GM19025 (cell line): ENCODE measurements around the gene CAPN5.
"Not testable (repeated sequence)": the region's sequence is repeated elsewhere in the genome, so short reads cannot be mapped to it uniquely, and the experiment has no call there.

Experiments
- ATAC-seq: cut with Tn5 transposase; IDR thresholded peaks from one replicate; pipeline ENCODE4 v1.9.1; 2021; ENCODE audit warnings: mild to moderate bottlenecking, low read depth, moderate library complexity; ENCODE audit not compliant: unreplicated experiment

The CAPN5 gene

DNA sequence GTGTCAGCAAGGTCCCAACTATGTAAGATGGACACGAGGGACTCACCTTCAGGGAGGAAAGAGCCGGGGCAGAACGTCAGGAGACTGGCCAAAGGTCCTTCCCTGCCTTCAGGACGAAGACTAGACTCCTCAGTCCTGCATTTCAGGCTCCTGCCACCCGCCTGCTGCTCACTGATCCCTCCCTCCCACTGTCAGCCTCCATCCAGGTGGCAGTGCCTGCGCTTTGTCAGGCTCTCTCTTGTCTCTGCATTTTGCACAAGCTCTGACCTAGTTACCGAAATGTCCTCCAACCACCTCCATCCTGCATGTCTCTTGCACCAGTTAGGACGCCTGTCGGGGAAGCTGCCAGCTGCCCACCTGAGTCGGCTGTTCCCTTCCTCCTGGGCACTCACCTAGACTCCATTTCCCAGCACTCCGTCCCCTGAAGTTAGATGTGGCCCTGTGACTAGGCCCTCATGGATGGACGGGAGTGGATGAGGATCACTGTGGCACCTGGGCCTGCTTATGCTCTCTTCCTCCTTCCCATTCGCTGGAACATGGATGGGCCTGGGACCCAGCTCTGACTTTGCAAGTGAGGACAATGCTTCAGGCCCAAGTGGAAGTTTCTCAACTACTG, 24.6 kb upstream of the CAPN5 start:
- ATAC-seq: no peak

DNA sequence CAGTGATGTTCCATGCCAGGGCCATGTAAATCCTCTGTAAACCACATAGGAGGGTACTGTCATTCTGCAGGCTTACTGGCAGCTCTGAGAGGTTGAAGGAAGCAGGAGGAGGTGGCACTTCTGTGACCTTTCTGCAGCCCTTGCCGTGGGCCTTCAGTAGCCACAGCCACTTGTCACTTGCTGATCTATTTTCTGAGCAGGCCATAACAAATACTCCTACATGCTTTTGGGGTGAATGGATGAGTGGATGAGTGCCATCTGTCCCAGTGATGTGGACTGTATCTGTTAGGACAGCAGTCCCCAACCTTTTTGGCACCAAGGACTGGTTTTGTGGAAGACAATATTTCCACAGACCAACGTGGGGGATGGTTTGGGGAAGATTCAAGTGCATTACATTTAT, 22.4 kb upstream of the CAPN5 start:
- no peak for ATAC-seq

DNA sequence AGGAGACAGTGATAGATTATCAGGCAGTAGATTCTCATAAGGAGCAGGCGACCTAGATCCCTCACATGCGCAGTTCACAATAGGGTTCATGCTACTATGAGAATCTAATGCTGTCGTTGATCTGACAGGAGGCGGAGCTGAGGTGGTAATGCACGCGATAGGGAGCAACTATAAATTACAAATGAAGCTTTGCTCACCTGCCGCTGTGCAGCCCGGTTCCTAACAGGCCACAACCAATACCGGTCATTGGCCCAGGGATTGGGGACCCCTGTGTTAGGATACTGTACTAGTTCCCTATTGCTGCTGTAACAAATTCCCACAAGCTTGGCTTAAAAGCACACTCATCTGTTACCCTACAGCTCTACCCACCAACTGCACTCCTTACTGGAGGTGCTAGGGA, 21.9 kb upstream of the CAPN5 start:
- ATAC-seq: no peak

DNA sequence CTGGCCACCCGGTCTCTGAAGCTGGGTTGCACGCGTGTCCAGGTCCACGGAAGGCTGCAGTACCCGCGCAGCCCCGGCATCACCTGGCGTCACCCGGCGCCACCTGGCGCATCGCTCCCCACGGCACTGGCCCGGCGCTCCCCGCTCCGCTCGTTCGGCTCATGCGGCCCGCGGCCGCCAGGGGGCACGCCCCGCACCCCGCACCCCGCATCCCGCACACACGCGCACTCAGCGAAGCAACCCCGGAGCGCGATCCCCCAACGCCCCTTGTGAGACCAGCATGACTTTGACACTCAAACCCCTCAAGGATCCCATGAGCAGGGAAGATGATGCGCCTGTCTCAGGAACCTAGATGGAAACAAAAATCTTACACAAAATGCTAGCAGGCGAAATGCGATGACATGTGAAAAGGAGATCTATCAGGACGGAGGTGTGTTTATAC, 20.7 kb upstream of the CAPN5 start:
- peak; percentile 41 for ATAC-seq

DNA sequence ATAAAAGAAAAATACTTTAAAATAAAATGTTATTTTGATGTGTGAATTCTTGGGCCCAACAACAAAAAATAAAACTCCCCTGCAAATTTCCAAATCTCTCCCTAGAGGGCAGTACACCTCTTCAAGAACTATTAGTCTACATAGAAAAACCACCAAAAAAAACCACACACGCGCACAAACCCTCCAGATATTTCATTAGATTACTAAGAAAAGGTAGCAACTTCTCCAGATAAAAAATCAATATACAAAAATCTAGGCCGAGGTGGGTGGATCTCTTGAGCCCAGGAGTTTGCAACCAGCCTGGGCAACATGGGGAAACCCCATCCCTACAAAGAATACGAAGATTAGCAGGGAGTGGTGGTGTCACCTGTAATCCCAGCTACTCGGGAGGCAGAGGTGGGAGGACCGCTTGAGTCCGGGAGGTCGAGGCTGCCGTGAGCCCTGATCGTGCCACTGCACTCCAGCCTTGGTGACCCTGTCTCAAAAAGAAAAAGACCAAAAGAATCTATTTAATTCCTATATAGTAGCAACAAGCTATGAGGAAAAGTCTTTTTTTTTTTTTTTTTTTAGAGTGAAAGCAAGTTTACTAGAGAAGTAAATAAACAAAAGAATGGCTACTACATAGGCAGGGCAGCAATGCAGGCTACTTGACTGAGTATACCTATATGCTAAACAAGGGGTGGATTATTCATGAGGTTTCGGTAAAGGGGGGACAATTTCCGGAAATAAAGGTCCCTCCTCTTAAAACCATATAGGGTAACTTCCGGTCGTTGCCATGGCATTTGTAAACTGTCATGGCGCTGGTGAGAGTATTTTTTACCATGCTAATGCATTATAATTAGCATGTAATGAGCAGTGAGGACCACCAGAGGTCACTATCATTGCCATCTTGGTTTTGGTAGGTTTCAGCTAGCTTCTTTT, 19.5 kb upstream of the CAPN5 start:
- ATAC-seq: peak; percentile 71

DNA sequence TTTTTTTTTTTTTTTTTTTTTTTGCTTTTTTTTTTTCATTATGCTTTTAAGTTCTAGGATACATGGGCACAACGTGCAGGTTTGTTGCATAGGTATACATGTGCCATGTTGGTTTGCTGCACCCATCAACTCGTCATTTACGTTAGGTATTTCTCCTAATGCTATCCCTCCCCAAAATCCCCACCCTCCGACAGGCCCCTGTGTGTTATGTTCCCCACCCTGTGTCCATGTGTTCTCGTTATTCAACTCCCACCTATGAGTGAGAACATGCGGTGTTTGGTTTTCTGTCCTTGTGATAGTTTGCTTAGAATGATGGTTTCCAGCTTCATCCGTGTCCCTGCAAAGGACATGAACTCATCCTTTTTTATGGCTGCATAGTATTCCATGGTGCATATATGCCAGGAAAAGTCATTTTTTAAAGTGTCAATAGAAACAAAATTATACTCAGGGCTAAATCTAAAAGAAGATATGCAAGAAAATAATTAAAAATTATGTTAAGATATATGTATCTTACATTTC, 18.8 kb upstream of the CAPN5 start:
- not testable (repeated sequence) for ATAC-seq

DNA sequence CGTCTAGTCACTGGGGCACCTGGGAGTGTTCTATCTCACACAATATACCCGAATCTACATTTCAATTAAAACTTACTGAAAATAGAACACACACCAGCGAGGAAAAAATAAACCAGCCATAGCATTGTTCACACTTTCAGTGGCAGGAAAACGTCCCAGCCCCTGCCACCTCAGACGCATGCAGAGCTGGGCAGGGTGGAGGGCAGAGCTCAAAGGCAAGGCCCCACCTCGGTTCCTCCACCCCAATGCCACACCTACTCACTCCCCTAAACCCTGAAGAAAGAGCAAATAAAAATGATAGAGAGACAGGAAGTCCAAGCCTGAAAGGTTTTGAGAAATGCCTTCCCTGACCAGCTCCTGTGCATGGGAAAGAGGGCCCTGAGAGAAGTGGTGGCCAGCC, 17.7 kb upstream of the CAPN5 start:
- no peak for ATAC-seq

DNA sequence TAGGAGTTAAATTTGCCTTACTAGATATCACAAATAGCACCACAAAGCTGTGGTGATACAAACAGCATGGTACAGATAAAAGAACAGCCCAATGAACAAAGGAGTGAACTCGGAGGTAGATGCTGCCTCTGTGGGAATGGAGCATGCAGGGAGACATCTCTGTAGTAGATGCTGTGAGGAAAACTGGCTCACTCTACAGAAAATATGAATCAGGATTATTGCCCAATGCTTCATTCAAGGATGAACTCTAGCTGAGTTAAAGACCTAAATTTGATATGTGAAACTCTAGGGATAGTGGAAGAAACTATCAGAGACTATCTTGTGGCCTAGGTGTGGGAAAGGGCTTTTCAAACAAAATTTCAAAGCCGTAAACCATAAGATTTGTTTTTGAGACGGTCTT, 15.3 kb upstream of the CAPN5 start:
- no peak for ATAC-seq

DNA sequence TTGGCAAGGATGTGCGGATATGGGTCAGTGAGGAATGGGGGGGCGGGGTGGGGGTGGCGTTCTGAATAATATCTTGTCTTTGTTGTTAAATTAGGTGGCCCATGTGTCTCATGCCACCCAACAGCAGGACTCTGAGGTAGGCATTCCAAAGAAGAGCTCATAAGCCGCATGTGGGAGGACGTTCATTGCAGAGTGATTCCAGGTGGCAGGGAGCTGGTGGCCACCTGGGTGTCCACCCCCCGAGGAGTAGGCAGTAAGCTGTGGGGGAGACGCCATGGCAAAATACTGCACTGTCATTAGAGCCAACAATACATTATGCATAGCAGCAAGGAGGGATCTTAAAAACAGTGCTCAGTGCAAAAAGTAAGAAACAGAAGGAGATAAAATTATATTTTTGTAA, 14.3 kb upstream of the CAPN5 start:
- no peak for ATAC-seq

DNA sequence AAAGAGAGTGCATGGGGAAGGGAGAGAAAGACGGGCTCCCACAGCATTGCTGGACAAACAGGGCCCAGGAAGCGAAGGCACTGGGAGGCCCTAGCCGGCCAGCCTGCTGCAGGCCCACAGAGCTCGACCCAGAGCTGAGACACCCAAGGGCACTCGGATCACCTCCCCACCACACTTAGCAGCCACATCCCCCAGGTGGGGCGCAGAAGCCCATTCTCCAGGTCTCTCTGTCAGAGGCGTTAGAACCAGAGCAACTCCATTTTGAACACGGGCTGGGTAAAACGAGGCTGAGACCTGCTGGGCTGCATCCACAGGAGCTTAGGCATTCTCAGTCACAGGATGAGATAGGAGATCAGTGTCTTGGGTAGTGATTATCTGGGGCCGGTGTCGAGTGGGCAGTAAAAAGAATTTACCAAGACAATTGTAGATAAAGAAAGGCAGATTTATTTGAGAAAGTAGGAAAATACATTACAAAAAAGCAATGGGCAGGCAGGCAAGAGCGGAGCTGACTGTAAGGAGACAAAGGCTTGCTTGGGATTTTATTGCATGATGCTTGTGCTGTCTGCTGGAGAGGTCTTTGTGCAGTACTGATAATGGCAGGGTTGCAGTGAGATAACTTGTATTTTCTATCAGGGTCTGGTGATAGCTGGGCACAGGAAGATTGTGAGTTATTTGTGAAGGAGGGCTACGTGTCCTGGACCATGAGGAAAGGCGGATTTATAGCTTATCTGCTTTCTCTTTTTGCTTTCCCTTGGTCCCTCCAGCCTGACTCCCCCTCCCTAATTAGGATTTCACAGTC, 13.4 kb upstream of the CAPN5 start:
- ATAC-seq: no peak

DNA sequence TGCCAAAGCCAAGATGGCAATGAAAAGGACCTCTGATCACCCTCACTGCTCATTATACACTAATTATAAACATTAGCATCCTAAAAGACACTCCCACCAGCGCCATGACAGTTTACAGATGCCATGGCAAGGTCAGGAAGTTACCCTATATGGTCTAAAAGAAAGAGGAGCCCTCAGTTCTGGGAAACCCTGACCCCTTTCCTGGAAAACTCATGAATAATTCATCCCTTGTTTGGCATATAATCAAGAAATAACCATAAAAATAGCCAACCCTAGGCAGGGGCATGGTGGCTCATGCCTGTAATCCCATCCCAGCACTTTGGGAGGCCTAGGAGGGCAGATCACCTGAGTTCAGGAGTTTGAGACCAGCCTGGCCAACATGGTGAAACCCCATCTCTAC, 12.7 kb upstream of the CAPN5 start:
- no peak for ATAC-seq

DNA sequence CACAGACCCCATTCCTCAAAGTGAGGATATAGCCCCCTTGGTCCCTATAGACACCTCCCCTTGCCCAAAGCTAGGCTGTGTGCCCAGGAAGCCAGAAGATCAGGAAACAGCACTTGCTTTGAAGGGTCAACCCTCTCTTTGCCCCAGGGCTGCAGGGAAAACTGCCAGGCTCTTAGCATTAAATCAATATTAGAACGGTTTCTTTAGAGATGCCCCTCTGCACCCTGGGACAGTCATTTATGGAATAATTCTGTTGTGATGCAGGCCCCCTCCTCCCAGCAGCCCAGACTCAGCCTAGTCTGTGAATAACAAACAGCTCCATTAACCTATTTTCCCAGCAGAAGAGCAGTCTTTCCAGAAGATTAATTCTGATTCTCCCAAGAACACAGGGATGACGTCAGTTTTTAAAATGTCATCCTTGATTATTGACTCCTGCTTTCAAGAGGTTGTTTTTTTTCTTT, 11.6 kb upstream of the CAPN5 start:
- ATAC-seq: no peak

DNA sequence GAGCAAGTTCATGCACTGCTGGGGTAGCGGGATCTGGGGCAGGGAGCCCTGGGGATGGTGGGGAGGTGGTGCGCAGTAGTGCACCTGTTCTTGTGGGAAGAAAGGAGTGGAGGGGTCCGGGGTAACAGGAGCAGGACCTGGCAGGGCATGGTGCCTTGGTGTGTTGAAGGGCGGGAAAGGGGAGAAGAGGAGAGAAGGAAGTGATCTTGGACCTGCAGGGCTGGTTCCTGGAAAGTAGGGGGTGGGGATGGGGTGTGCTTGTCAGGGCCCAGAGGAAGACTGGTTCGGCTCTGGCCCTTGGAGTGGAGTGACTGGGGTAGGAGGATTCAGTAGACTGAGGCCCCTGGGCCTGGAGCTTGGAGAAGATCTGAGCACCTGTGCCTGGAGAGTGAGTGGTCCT, 10.9 kb upstream of the CAPN5 start:
- no peak for ATAC-seq

DNA sequence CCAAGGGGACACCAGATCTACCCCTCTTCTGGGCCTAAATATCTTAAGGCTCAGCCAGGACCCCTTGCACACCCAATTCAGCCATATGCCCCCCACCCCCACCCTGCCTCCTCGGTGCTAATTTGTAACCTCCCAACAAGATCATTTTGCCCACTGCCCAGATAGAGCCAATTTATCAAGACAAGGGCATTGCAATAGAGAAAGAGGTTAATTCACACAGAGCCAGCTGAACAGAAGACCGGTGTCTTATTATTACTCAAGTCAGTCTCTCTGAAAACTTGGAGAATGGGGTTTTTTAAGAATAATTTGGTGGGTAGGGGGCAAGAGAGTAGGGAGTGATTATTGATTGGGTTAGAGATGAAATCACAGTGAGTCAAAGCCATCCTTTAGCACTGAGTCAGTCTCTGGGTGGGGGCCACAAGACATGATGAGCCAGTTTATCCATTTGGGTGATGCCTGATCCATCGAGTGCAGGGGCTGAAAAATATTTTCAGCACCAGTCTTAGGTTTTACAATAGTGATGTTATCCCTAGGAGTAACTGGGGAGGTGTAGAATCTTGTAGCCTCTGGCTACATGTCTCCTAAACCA, 9.9 kb upstream of the CAPN5 start:
- no peak for ATAC-seq

DNA sequence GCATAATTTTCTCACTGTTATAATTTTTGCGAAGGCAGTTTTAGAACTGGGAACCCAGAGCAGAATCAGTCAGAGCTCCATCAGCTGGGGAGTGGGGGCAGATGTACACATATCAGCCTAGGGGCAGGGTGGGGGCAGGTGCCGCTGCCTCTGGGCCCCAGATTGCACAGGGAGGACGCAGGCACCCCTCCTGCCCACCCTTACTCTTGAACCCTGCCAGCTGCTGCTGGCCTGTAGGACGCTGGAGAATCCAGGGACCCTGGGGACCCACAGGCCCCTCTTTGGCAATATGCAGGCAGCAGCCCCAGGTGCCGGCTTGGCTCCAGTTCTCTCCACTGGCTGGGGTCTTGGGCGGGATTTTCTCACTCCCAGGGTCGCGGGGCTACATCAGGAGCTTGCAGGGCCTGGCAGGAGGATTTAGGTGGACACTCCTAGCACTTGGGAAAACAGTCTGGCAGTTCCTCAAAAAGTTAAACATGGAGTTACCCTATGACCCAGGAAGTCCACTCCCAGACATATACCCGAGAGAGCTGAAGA, 8.8 kb upstream of the CAPN5 start:
- ATAC-seq: no peak

DNA sequence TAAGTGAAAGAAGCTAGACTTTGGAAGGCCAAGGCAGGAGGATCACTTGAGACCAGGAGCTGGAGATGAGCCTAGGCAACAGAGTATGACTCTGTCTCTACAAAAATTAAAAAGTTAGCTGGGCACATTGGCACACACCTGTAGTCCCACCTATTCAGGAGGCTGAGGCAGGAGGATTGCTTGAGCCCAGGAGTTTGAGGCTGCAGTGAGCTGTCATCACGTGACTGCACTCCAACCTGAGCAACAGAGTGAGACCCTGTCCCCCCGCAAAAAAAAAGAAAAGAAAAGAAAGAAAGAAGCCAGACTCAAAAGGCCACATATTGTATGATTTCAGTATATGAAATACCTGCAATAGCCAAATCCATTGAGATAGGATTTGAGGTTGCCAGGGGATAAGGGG, 7.9 kb upstream of the CAPN5 start:
- ATAC-seq: no peak

DNA sequence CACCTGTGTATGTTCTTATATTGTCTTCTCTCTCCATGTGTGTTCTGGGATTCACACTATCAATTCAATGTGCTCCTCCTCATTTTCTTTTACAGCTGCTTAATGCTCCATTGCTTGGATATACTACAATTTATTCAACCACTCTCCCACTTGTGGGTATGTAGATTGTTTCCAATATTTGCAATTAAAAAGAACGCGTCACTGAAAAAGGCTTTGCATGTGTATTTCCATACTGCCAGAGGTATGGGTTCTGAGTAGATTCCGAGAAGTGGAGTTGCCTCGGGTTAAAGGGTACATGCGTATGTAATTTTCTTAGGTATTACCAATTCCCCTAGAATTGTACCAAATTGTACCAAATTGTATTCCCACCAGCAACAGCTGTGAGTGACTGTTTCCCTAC, 7.0 kb upstream of the CAPN5 start:
- no peak for ATAC-seq

DNA sequence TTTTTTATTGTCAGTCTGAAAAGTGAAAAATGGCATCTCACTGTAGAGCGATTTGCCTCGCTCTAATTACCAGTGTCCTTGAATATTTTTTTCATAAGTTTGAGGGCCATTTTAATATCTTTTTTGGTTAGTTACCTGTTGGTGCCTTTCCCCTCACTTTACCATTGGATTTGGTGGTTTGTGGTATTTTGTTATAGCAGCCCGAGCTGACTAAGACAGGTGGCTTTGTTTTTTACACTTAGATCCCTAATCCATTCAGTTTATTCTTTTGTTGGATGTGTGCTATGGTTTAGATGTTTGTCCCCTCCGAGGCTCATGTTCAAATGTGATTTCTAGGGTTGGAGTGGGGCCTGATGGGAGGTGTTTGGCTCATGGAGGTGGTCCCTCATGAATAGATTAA, 6.5 kb upstream of the CAPN5 start:
- ATAC-seq: no peak

DNA sequence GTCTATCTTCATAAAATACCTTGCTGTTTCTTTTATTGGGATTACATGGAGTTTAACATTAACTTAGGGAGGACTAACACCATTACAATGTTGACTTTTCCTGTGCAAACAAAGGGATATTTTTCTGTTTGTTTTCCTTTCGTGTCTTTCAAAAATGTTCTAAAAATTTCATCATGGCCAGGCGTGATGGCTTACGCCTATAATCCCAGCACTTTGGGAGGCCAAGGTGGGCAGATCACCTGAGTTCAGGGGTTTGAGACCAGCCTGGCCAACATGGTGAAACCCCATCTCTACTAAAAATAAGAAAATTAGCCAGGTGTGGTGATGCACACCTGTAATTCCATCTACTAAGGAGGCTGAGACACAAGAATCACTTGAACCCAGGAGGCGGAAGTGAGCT, 5.5 kb upstream of the CAPN5 start:
- ATAC-seq: not testable (repeated sequence)

DNA sequence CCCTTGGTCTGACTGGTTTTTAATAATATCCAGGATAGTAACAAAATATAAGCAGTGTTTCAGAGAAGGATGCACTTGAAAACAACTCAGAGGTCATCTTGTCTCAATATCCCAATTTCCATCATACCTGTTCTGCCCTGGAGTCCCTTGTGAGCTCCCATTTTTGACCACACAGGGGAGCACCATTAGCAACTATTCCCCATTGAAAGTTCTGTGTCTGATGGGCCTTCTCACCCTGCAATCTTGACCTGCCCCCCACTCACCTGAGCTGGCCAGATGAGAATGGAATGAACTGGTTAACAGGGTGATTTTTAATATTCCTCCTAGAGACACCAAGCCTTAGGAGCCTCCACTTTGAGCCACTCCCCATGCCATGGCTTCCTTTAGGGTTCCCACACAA, 3.8 kb upstream of the CAPN5 start:
- ATAC-seq: no peak
